HG02852 (cell line): ENCODE data around the gene RPGR.
A peak's percentile ranks its signal among the peaks of the same experiment; 100 is the strongest.

Source experiments
- ATAC-seq: cut with Tn5 transposase; IDR thresholded peaks from one replicate; pipeline ENCODE4 v1.9.1; 2021; ENCODE audit warnings: mild to moderate bottlenecking, moderate library complexity; ENCODE audit not compliant: unreplicated experiment

RPGR gene

GRCh38 chrX:38327007-38327774 lies at the start of gene RPGR:
Gene RPGR, minus strand, starts transcription at chrX:38327509. Its CDS starts 142 bp downstream, at chrX:38327367.
- peak; percentile 92 for ATAC-seq

GRCh38 chrX:38376747-38377146 lies 49.4 kb upstream of the RPGR start:
- ATAC-seq: no peak

GRCh38 chrX:38375891-38376290 lies 48.6 kb upstream of the RPGR start:
- ATAC-seq: no peak

- ATAC-seq: no peak
Measured at GRCh38 chrX:38374431-38374830, 47.1 kb upstream of the RPGR start.

GRCh38 chrX:38371641-38372040 lies 44.3 kb upstream of the RPGR start:
- ATAC-seq: no peak

GRCh38 chrX:38368774-38369173 lies 41.5 kb upstream of the RPGR start:
- ATAC-seq: no peak

- ATAC-seq: no peak
Measured at GRCh38 chrX:38365954-38366353, 38.6 kb upstream of the RPGR start.

- ATAC-seq: no peak
Measured at GRCh38 chrX:38363046-38363445, 35.7 kb upstream of the RPGR start.

GRCh38 chrX:38357747-38358673 lies 30.7 kb upstream of the RPGR start:
- no peak for ATAC-seq

- ATAC-seq: no peak
Measured at GRCh38 chrX:38356401-38356800, 29.1 kb upstream of the RPGR start.

GRCh38 chrX:38352362-38352761 lies 25.1 kb upstream of the RPGR start, which contains the start of gene OTC:
Gene OTC, plus strand, starts transcription at chrX:38352604. Its CDS starts 93 bp downstream, at chrX:38352697.
- ATAC-seq: no peak

- no peak for ATAC-seq
Measured at GRCh38 chrX:38351346-38351745, 24.0 kb upstream of the RPGR start.

- peak; percentile 97 for ATAC-seq
Measured at GRCh38 chrX:38347136-38347535, 19.8 kb upstream of the RPGR start.

GRCh38 chrX:38346150-38346549 lies 18.8 kb upstream of the RPGR start:
- no peak for ATAC-seq

- ATAC-seq: no peak
Measured at GRCh38 chrX:38342853-38343778, 15.8 kb upstream of the RPGR start.

- no peak for ATAC-seq
Measured at GRCh38 chrX:38341442-38341841, 14.1 kb upstream of the RPGR start.

- ATAC-seq: no peak
Measured at GRCh38 chrX:38336538-38337240, 9.4 kb upstream of the RPGR start.

- no peak for ATAC-seq
Measured at GRCh38 chrX:38335382-38335781, 8.1 kb upstream of the RPGR start.

GRCh38 chrX:38332505-38332904 lies 5.2 kb upstream of the RPGR start:
- ATAC-seq: peak; percentile 82

- ATAC-seq: peak; percentile 2
Measured at GRCh38 chrX:38327775-38328081, 419 bp upstream of the RPGR start.
